Tibial nerve (tissue), 3 donors: ENCODE measurements around the gene UQCR10.
"Not testable (repeated sequence)": the region's sequence is repeated elsewhere in the genome, so short reads cannot be mapped to it uniquely, and the experiment has no call there.

Experiments used
- CTCF ChIP-seq, 5 experiments: fragments of 200-600 bp in 3 of 5; fragments of 450-650 bp in 2 of 5; sonication (generic) in 3 of 5; IDR thresholded peaks; one replicate each; pipeline ENCODE4 v1.5.1; 2016 to 2019; ENCODE audit warnings: antibody characterized with exemption in 5 of 5, mild to moderate bottlenecking in 3 of 5, moderate library complexity in 2 of 5
- POLR2A ChIP-seq, 2 donors: fragments of 450-650 bp; IDR thresholded peaks; one replicate each; pipeline ENCODE4 v1.6.1; 2017; ENCODE audit warnings: antibody characterized with exemption in 2 of 2, mild to moderate bottlenecking in 2 of 2, moderate library complexity in 2 of 2

GRCh38 chr22:29754658-29755395, 12.3 kb upstream of the UQCR10 start:
- TF ChIP-seq CTCF, POLR2A (IDR thresholded peaks at IDR 0.05): not testable (repeated sequence)
